Mesothelial cell of epicardium (in vitro differentiated cells): Measurements from ENCODE around the gene INSIG1. TPM values are rescaled to one million over a fixed set of nuclear protein-coding genes. Genes with fewer than 3 reads are reported as not detected.

Experiments used
- DNase-seq, 2 experiments: peaks; one replicate each; pipeline ENCODE4 v3.0.0; 2021; ENCODE audit warnings: low spot score in 2 of 2; ENCODE audit not compliant: unreplicated experiment in 2 of 2
- H3K27ac Mint-ChIP-seq: 2 replicates; pipeline ENCODE4 v1.8.0; 2021; ENCODE audit warnings: mixed read lengths
- H3K27me3 Mint-ChIP-seq: 2 replicates; pipeline ENCODE4 v1.8.0; 2021; ENCODE audit warnings: low read depth, mixed read lengths
- H3K36me3 Mint-ChIP-seq: 2 replicates; pipeline ENCODE4 v1.8.0; 2021; ENCODE audit warnings: mixed read lengths
- H3K4me1 Mint-ChIP-seq: 2 replicates; pipeline ENCODE4 v1.8.0; 2021; ENCODE audit warnings: mixed read lengths
- H3K4me3 Mint-ChIP-seq: 2 replicates; pipeline ENCODE4 v1.8.0; 2021; ENCODE audit warnings: mild to moderate bottlenecking, moderate library complexity, mixed read lengths
- H3K9me3 Mint-ChIP-seq: 2 replicates; pipeline ENCODE4 v1.8.0; 2021; ENCODE audit warnings: mixed read lengths
- total RNA-seq: library from RNA; stranded (reverse); gene quantifications from 3 replicates; pipeline ENCODE4 v1.2.1, GENCODE V29; 2021
- TF ChIP-seq, protein P1 (sequence below): fragments of 200-600 bp; sonication (generic); IDR thresholded peaks from one replicate; pipeline ENCODE4 v1.5.0; 2021; ENCODE audit warnings: antibody characterized with exemption; ENCODE audit not compliant: unreplicated experiment

INSIG1 gene
- total RNA-seq, 1 donor from 2014 or later: 38.2 TPM

DNA sequence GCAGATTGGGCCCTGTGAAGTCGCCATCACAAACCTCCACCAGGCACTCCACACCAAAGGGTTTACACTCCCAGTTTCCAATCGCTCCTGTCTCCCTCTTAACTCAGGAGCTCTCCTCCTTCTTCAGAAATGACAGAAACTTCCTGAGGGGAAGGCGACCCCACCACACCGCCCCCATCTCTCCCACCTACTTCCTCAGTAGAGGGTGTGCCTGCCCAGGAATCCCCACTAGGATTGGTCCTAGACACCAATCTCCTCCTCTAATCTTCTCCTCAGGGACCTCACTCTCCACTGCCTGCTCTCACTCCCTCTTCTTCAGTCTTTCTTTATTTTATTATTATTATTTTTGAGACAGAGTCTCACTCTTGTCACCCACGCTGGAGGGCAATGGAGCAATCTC, 5.9 kb upstream of the INSIG1 start:
- Mint-ChIP-seq H3K4me3 (no peak overlapping the region), H3K9me3 (peaks cover 10% of the 10 kb centered on the region)
- TF ChIP-seq, protein P1, sequence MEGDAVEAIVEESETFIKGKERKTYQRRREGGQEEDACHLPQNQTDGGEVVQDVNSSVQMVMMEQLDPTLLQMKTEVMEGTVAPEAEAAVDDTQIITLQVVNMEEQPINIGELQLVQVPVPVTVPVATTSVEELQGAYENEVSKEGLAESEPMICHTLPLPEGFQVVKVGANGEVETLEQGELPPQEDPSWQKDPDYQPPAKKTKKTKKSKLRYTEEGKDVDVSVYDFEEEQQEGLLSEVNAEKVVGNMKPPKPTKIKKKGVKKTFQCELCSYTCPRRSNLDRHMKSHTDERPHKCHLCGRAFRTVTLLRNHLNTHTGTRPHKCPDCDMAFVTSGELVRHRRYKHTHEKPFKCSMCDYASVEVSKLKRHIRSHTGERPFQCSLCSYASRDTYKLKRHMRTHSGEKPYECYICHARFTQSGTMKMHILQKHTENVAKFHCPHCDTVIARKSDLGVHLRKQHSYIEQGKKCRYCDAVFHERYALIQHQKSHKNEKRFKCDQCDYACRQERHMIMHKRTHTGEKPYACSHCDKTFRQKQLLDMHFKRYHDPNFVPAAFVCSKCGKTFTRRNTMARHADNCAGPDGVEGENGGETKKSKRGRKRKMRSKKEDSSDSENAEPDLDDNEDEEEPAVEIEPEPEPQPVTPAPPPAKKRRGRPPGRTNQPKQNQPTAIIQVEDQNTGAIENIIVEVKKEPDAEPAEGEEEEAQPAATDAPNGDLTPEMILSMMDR: no peak

DNA sequence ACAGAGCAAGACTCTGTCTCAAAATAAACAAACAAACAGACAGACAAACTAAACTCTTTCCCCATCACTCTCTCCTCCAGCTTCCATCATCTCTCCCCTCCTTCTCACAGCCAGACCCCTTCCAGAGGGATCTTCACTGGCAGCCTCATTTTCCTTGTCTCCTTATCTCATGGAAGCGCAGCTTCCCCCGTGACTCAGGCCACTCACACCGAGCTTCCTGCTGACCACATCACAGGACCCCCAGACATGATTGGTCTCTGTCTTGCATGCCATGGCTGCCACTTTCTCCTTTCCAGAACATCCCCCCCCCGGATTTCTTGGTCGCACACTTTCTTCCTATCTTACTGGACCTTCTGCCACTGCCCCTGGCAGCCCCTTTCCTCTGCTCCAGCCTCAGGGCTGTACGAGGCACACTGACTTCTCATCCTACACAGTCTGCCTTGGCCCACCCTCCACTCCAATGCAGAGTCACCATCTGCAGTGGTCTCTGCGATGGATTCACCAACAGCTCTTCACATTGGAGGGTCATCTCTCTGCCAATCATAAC, 4.9 kb upstream of the INSIG1 start:
- Mint-ChIP-seq H3K4me1 (peaks cover 10% of the 10 kb centered on the region), H3K9me3 (peaks cover 10% of the 10 kb centered on the region)

More for the DNA sequence above, 5.9 kb upstream of the INSIG1 start:
- peaks cover 6% of the 10 kb centered on the region for H3K4me1 Mint-ChIP-seq
- H3K27me3 Mint-ChIP-seq: no peaks in the 10 kb centered on the region
- no peaks in the 10 kb centered on the region for H3K36me3 Mint-ChIP-seq
- no peak overlapping the region for H3K27ac Mint-ChIP-seq
- no peak for DNase-seq

DNA sequence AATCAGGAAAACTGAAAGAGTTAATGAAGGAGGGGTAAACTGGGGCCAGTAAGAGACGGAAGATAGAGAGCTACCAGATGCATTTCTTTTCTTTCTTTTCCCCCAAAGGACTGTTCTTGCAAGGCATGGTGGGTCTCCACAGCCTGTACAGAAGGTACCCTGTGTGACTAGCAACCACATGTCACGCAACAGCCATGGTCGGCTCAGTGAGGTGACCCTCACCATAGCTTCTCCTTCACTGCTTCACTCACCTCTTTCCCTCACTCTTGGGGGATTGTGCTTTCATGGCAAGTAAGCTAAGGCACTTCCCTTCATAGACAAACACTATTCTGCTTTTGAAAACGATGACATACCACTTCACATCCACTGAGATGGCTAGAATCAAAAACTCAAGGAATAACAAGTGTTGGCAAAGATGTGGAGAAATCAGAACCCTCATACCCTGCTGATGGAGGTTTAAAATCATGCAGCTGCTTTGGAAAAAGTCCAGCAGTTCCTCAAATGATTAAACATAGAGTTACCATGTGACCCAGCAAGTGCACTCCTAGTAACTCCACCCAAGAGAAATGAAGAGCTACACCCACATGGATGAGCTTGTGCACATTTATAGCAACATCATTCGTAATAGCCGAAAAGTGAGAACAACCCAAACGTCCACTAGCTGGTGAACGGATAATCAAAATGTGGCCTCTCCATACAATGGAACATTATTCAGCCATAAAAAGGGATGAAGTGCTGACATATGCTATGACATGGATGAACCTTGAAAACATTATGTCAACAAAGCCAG, 3.8 kb upstream of the INSIG1 start:
- DNase-seq: no peak
- Mint-ChIP-seq H3K9me3 (peaks cover 10% of the 10 kb centered on the region), H3K27me3 (no peaks in the 10 kb centered on the region), H3K4me1 (peaks cover 14% of the 10 kb centered on the region), H3K36me3 (no peaks in the 10 kb centered on the region), H3K4me3 (no peak overlapping the region), H3K27ac (no peak overlapping the region)
- TF ChIP-seq, protein P1: no peak

More for the DNA sequence above, 4.9 kb upstream of the INSIG1 start:
- Mint-ChIP-seq H3K27ac (no peak overlapping the region), H3K27me3 (no peaks in the 10 kb centered on the region), H3K36me3 (no peaks in the 10 kb centered on the region), H3K4me3 (no peak overlapping the region)
- TF ChIP-seq, protein P1: no peak
- no peak for DNase-seq

DNA sequence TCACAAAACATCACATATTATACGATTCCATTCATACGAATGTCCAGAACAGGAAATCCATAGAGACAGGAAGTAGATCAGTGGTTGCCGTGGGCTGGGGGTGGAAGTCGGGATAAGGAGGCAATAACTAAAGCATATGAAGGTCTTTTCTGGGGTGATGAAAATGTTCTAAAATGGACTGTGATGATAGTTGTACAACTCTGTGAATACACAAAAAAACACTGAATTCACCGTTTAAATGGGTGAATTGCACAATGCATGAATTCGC, 3.2 kb upstream of the INSIG1 start:
- TF ChIP-seq, protein P1: no peak
- H3K4me3 Mint-ChIP-seq: no peak overlapping the region
- peaks cover 10% of the 10 kb centered on the region for H3K9me3 Mint-ChIP-seq
- no peaks in the 10 kb centered on the region for H3K27me3 Mint-ChIP-seq
- DNase-seq: no peak
- no peaks in the 10 kb centered on the region for H3K36me3 Mint-ChIP-seq
- H3K4me1 Mint-ChIP-seq: peaks cover 19% of the 10 kb centered on the region
- no peak overlapping the region for H3K27ac Mint-ChIP-seq

DNA sequence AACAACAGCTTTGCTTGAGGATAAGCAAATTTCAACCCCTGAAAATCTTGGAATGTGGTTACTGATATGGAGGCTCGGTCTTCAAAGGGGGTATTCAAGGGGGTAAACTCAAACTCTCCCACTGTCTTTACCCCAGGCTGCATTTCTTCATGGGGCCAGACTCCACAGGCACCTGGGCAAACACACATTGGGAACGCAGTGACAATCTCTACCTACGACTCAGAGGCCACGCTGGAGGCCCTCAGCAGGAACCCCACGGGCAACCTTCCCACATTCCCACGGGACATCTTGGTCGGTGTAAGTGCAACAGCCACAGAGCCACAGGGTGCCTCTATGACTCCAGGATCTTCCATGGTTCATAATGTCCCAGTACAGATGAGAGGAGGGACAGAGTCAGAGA, 2.2 kb upstream of the INSIG1 start:
- H3K4me3 Mint-ChIP-seq: no peak overlapping the region
- no peak for DNase-seq
- H3K36me3 Mint-ChIP-seq: no peaks in the 10 kb centered on the region
- no peaks in the 10 kb centered on the region for H3K27me3 Mint-ChIP-seq
- H3K4me1 Mint-ChIP-seq: peaks cover 28% of the 10 kb centered on the region
- peaks cover 10% of the 10 kb centered on the region for H3K9me3 Mint-ChIP-seq
- H3K27ac Mint-ChIP-seq: no peak overlapping the region
- TF ChIP-seq, protein P1: no peak
